Liver (tissue), 9 donors: Measurements from ENCODE around the gene RASL10A. TPM values are rescaled to one million over a fixed set of nuclear protein-coding genes. Genes with fewer than 3 reads are reported as not detected.

ENCODE experiments used
- DNase-seq: peaks from one replicate; pipeline ENCODE4 v3.0.0-alpha.2; 2017; ENCODE audit warnings: low spot score
- H3K27ac ChIP-seq, 2 donors: one replicate each; pipeline ENCODE4 v1.7.0; 2013; ENCODE audit warnings: inconsistent platforms in 2 of 2, low read length in 2 of 2, control low read depth in 1 of 2, low read depth in 1 of 2, mild to moderate bottlenecking in 1 of 2
- H3K27me3 ChIP-seq, 4 donors: one replicate each; pipeline versions ENCODE4 v1.6.1 to v1.7.0; 2013; ENCODE audit warnings: low read length in 3 of 4, inconsistent platforms in 1 of 4, mild to moderate bottlenecking in 1 of 4, moderate library complexity in 1 of 4; ENCODE audit not compliant: control insufficient read depth in 4 of 4, insufficient read depth in 4 of 4
- H3K36me3 ChIP-seq, 4 donors: one replicate each; pipeline versions ENCODE4 v1.6.1 to v1.7.0; 2013; ENCODE audit warnings: low read length in 3 of 4, mild to moderate bottlenecking in 3 of 4, low read depth in 1 of 4, moderate library complexity in 1 of 4; ENCODE audit not compliant: control insufficient read depth in 4 of 4, insufficient read depth in 3 of 4
- H3K4me1 ChIP-seq, 4 donors: one replicate each; pipeline versions ENCODE4 v1.6.1 to v1.7.0; 2013; ENCODE audit warnings: low read length in 3 of 4, mild to moderate bottlenecking in 3 of 4, moderate library complexity in 1 of 4; ENCODE audit not compliant: control insufficient read depth in 4 of 4, insufficient read depth in 4 of 4
- H3K4me3 ChIP-seq, 3 donors: one replicate each; pipeline versions ENCODE4 v1.6.1 to v1.7.0; 2013; ENCODE audit warnings: low read length in 3 of 3, control low read depth in 1 of 3, low read depth in 1 of 3, mild to moderate bottlenecking in 1 of 3
- H3K9ac ChIP-seq, 2 donors: one replicate each; pipeline ENCODE4 v1.7.0; 2013; ENCODE audit warnings: low read length in 2 of 2, mild to moderate bottlenecking in 2 of 2, moderate library complexity in 2 of 2, control low read depth in 1 of 2, low read depth in 1 of 2
- H3K9me3 ChIP-seq, 4 donors: one replicate each; pipeline versions ENCODE4 v1.6.1 to v1.7.0; 2013; ENCODE audit warnings: low read length in 3 of 4; ENCODE audit not compliant: control insufficient read depth in 4 of 4
- ATF3 ChIP-seq: IDR thresholded peaks from 2 replicates; pipeline ENCODE4 v1.6.1; 2016; ENCODE audit warnings: antibody characterized with exemption
- CTCF ChIP-seq: fragments of 150-350 bp; IDR thresholded peaks from 2 replicates; pipeline ENCODE4 v1.5.1; 2017; ENCODE audit warnings: improper control_type of control experiment, low read depth, low read length; ENCODE audit not compliant: missing input control
- FOXA1 ChIP-seq: IDR thresholded peaks from 2 replicates; pipeline ENCODE4 v1.6.1; 2016; ENCODE audit warnings: antibody characterized with exemption
- FOXA2 ChIP-seq: IDR thresholded peaks from 2 replicates; pipeline ENCODE4 v1.6.1; 2016; ENCODE audit warnings: antibody characterized with exemption
- HNF4A ChIP-seq, 2 donors: conservative IDR thresholded peaks; 2 replicates each; pipeline ENCODE4 v1.6.1; 2016; ENCODE audit warnings: antibody characterized with exemption in 2 of 2, mild to moderate bottlenecking in 2 of 2
- HNF4G ChIP-seq: IDR thresholded peaks from 2 replicates; pipeline ENCODE4 v1.6.1; 2016; ENCODE audit warnings: antibody characterized with exemption
- JUND ChIP-seq, 2 donors: IDR thresholded peaks; 2 replicates each; pipeline ENCODE4 v1.6.1; 2016; ENCODE audit warnings: antibody characterized with exemption in 2 of 2
- MAX ChIP-seq: IDR thresholded peaks from 2 replicates; pipeline ENCODE4 v1.6.1; 2016; ENCODE audit warnings: antibody characterized with exemption
- NR2F2 ChIP-seq: IDR thresholded peaks from 2 replicates; pipeline ENCODE4 v1.6.1; 2016; ENCODE audit warnings: antibody characterized with exemption
- RXRA ChIP-seq, 2 donors: IDR thresholded peaks; 2 replicates each; pipeline ENCODE4 v1.6.1; 2017 to 2018; ENCODE audit warnings: antibody characterized with exemption in 2 of 2, mild to moderate bottlenecking in 1 of 2
- SP1 ChIP-seq: IDR thresholded peaks from 2 replicates; pipeline ENCODE4 v1.6.1; 2018; ENCODE audit warnings: antibody characterized with exemption, mild to moderate bottlenecking
- TAF1 ChIP-seq: conservative IDR thresholded peaks from 2 replicates; pipeline ENCODE4 v1.6.1; 2016; ENCODE audit warnings: antibody characterized with exemption, mild to moderate bottlenecking
- ZBTB33 ChIP-seq: IDR thresholded peaks from 2 replicates; pipeline ENCODE4 v1.6.1; 2016; ENCODE audit warnings: antibody characterized with exemption
- WGBS: extraction: QIAGEN DNeasy Blood & Tissue Kit; methylation state at CpG from one replicate; pipeline ENCODE4 v1.1.7; 2013; 5-methylcytosine and 5-hydroxymethylcytosine counted together
- polyA plus RNA-seq, 2 donors: library from polyadenylated mRNA; stranded (reverse) in 1 of 2; unstranded in 1 of 2; fragments of 200-250 nt in 1 of 2; fragments of >200 nt in 1 of 2; fragmentation: Nextera tagmentation in 1 of 2; extraction: Ambion mirVana in 1 of 2; gene quantifications; one replicate each; pipeline versions ENCODE4 v1.2.1 to v1.2.3, GENCODE V29; 2013 to 2015
- total RNA-seq, 2 donors: library from RNA; depleted of rRNA; stranded (reverse); fragments of >200 nt; gene quantifications; one replicate each; pipeline ENCODE4 v1.2.3, GENCODE V29; 2014
- donor health status: healthy.
- donor health status: healthy.
- donor health status: healthy.
- donor health status: healthy.
- donor health status: healthy.

The RASL10A gene
- total and polyA plus RNA-seq, 4 donors, result 0.10 to 0.79 (median 0.47) TPM

- Histone ChIP-seq H3K36me3 (no peaks in the 10 kb centered on the region), H3K27ac (no peak overlapping the region), H3K9ac (no peak overlapping the region), H3K27me3 (peaks cover 0 to 4% (median 0%) of the 10 kb centered on the region in 4 donors), H3K4me1 (peaks cover 13 to 55% (median 25%) of the 10 kb centered on the region in 4 donors), H3K4me3 (no peak overlapping the region), H3K9me3 (no peaks in the 10 kb centered on the region)
- TF ChIP-seq CTCF (no peak), HNF4G (no peak), ZBTB33 (no peak), NR2F2 (no peak), TAF1 (no peak), ATF3 (no peak), JUND (IDR thresholded peaks at IDR 0.05) (no peak), SP1 (no peak), HNF4A (conservative IDR thresholded peaks at IDR 0.05) (no peak), FOXA1 (no peak), MAX (no peak), RXRA (IDR thresholded peaks at IDR 0.05) (no peak)
- WGBS, result 94% methylated on average over 25 of the region's 25 CpGs
- no peak for DNase-seq
Measured at GRCh38 chr22:29312218-29313125, 3.0 kb downstream of the RASL10A start.

- no peak for DNase-seq
- Histone ChIP-seq H3K36me3 (no peaks in the 10 kb centered on the region), H3K9ac (no peak overlapping the region), H3K9me3 (no peaks in the 10 kb centered on the region), H3K4me1 (peaks cover 14 to 60% (median 28%) of the 10 kb centered on the region in 4 donors), H3K4me3 (no peak overlapping the region), H3K27ac (peak overlapping the region; percentile 1 to 50), H3K27me3 (peaks cover 0 to 4% (median 0%) of the 10 kb centered on the region in 4 donors)
- WGBS, result 77% methylated on average over 50 of the region's 50 CpGs
- TF ChIP-seq NR2F2 (no peak), FOXA2 (no peak), HNF4G (no peak), RXRA (IDR thresholded peaks at IDR 0.05) (no peak)
Measured at GRCh38 chr22:29311464-29312217, 3.9 kb downstream of the RASL10A start.
